ENCODE data around the gene PGAP3.
A peak's percentile ranks its signal among the peaks of the same experiment; 100 is the strongest.
"Not testable (repeated sequence)": the region's sequence is repeated elsewhere in the genome, so short reads cannot be mapped to it uniquely, and the experiment has no call there.

PGAP3 gene

DNA sequence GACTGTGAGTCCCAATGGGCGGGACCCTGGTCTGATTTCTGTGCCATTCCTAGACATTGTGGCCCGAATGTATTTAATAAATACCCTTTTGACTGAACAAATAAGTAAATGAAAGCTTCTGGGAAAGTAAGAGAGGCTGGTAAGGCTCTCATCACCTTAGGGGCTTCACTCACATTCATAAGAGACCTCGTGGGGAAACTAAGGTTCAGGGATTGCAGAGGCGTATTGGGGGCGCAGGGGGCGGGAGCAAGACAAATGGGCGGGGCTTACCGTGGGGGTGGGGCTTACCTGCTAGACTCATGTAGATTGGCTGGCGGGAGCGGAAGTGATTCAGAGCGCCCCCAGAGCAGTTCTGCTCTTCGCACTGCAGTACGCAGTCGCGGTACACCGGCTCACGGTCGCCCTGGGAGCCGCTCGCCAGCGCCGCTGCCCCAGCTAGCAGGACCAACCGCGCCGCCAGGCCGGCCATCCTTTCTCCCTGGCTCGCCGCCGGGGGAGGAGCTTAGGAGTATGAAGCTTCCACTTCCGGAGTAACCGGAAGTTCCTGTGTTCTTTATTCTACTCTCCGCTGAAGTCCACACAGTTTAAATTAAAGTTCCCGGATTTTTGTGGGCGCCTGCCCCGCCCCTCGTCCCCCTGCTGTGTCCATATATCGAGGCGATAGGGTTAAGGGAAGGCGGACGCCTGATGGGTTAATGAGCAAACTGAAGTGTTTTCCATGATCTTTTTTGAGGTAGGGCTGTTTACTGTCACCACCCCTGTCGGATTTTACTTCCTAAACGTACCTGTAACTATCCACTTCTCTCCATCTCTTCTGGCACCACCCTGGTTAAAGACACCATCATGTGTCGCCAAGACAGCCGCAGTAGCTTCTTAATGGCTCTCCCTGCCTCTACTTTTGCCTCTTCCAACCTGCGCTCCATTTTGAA is at the start of gene PGAP3:
PGAP3 (minus strand) TSS at position 512 of the 929 bp plus-strand sequence; CDS start at position 469, 43 bp downstream.
- peak; percentile 85 for DNase-seq

GRCh38 chr17:39737206-39737759 is 49.4 kb upstream of the PGAP3 start:
- DNase-seq = no peak

GRCh38 chr17:39736319-39737165 is 48.7 kb upstream of the PGAP3 start:
- DNase-seq = no peak

- DNase-seq = no peak
Measured at GRCh38 chr17:39735882-39736281, 48.0 kb upstream of the PGAP3 start.

DNA sequence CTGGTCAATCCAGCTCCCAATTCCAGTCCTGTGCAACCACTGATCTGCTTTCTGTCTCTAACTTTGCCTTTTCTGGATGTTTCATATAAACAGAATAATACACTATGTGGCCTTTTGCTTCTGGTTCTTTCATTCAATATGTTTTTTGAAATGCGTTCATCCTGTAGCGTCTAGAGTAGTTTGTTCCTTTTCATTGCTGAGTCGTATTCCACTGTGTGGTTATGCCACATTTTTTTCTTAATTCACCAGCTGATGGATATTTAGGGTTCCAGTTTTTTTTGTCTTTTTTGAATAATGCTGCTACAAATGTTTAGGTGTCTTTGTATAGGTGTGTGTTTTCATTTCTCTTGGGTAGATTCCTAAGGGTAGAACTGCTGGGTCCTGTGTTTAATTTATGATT is 44.7 kb upstream of the PGAP3 start:
- DNase-seq = no peak

- peak; percentile 40 for DNase-seq
Measured at GRCh38 chr17:39730095-39730921, 42.5 kb upstream of the PGAP3 start, which contains the start of gene MIEN1. Gene MIEN1 (minus strand): TSS chr17:39730532. CDS start chr17:39730495, 37 bp downstream.

GRCh38 chr17:39729280-39729851 is 41.5 kb upstream of the PGAP3 start:
- no peak for DNase-seq

- DNase-seq = no peak
Measured at GRCh38 chr17:39727556-39727955, 39.7 kb upstream of the PGAP3 start.

DNA sequence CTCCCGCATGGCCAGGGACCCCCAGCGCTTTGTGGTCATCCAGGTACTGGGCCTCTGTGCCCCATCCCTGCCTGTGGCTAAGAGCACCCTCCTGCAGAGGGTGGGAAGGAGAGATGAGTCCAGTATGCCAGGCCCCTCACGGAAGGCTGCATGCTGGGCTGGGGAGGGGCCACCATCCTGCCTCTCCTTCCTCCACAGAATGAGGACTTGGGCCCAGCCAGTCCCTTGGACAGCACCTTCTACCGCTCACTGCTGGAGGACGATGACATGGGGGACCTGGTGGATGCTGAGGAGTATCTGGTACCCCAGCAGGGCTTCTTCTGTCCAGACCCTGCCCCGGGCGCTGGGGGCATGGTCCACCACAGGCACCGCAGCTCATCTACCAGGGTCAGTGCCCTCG is 38.8 kb upstream of the PGAP3 start:
- DNase-seq = no peak

GRCh38 chr17:39725923-39726322 is 38.1 kb upstream of the PGAP3 start:
- not testable (repeated sequence) for DNase-seq

DNA sequence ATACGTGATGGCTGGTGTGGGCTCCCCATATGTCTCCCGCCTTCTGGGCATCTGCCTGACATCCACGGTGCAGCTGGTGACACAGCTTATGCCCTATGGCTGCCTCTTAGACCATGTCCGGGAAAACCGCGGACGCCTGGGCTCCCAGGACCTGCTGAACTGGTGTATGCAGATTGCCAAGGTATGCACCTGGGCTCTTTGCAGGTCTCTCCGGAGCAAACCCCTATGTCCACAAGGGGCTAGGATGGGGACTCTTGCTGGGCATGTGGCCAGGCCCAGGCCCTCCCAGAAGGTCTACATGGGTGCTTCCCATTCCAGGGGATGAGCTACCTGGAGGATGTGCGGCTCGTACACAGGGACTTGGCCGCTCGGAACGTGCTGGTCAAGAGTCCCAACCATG is 36.9 kb upstream of the PGAP3 start:
- no peak for DNase-seq

- no peak for DNase-seq
Measured at GRCh38 chr17:39722965-39723848, 35.4 kb upstream of the PGAP3 start.

GRCh38 chr17:39722104-39722503 is 34.2 kb upstream of the PGAP3 start:
- DNase-seq = no peak

GRCh38 chr17:39719563-39720355 is 31.9 kb upstream of the PGAP3 start:
- no peak for DNase-seq

GRCh38 chr17:39717660-39718059 is 29.8 kb upstream of the PGAP3 start:
- no peak for DNase-seq

DNA sequence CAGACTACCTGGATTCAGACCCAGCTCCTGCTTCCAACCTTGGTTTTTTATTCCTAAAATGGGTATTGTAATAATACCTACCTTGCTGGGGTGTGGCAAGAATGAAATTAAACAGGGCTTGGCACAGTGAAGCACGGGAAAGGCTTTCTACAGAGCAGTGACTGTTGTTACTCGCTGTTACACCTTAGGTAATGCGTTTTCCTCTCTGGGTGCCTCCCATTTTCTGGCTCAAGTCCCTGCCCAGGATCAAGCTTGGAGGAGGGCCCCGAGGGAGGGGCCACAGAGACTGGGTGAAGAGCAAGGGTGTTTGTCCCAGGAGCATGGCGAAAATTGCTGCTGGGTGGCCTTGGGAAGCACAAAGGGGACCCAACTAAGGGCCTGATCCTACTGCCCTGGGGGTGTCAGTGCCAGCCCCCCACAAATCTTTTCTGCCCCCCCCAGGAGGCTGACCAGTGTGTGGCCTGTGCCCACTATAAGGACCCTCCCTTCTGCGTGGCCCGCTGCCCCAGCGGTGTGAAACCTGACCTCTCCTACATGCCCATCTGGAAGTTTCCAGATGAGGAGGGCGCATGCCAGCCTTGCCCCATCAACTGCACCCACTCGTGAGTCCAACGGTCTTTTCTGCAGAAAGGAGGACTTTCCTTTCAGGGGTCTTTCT is 29.2 kb upstream of the PGAP3 start:
- no peak for DNase-seq

GRCh38 chr17:39716073-39716818 is 28.4 kb upstream of the PGAP3 start:
- no peak for DNase-seq

DNA sequence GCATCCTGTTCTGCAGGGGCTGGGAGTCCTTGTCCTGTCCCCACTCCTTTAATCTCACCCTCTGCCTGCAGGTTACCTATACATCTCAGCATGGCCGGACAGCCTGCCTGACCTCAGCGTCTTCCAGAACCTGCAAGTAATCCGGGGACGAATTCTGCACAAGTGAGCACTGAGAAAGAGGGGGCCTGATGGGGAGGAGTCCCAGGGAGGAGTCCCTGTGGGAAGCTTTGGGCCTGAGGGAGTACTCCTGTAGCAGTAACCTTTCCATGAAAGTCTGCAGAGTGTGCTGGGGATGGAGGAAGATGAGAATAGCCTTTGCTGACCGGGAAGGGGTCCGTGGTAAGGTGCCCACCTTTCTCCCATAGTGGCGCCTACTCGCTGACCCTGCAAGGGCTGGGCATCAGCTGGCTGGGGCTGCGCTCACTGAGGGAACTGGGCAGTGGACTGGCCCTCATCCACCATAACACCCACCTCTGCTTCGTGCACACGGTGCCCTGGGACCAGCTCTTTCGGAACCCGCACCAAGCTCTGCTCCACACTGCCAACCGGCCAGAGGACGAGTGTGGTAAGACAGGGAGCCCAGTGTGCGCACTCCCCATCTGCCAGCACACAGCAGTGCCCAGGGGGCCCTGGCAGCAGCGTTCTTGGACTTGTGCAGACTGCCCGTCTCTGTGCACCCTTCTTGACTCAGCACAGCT is 27.7 kb upstream of the PGAP3 start:
- no peak for DNase-seq
